Neural crest cell (in vitro differentiated cells): ENCODE measurements around the gene PUM2. TPM values are rescaled to one million over a fixed set of nuclear protein-coding genes. Genes with fewer than 3 reads are reported as not detected.
"Not testable (repeated sequence)": the region's sequence is repeated elsewhere in the genome, so short reads cannot be mapped to it uniquely, and the experiment has no call there.

Experiments
- DNase-seq: peaks from one replicate; pipeline ENCODE4 v3.0.0; 2021; ENCODE audit warnings: low read depth, mixed read lengths, low spot score
- H3K27ac Mint-ChIP-seq: one replicate; pipeline ENCODE4 v1.8.0; 2021; ENCODE audit warnings: mild to moderate bottlenecking, mixed read lengths; ENCODE audit not compliant: unreplicated experiment
- H3K27me3 Mint-ChIP-seq: 2 replicates; pipeline ENCODE4 v1.8.0; 2021; ENCODE audit warnings: low read depth, mild to moderate bottlenecking, mixed read lengths
- H3K36me3 Mint-ChIP-seq: 2 replicates; pipeline ENCODE4 v1.8.0; 2021; ENCODE audit warnings: low read depth, mild to moderate bottlenecking, mixed read lengths
- H3K4me1 Mint-ChIP-seq: 2 replicates; pipeline ENCODE4 v1.8.0; 2021; ENCODE audit warnings: mixed read lengths
- H3K4me3 Mint-ChIP-seq: one replicate; pipeline ENCODE4 v1.8.0; 2021; ENCODE audit warnings: mild to moderate bottlenecking, mixed read lengths
- H3K9me3 Mint-ChIP-seq: 2 replicates; pipeline ENCODE4 v1.8.0; 2021; ENCODE audit warnings: mixed read lengths
- total RNA-seq: library from RNA; stranded (reverse); gene quantifications from 2 replicates; pipeline ENCODE4 v1.2.1, GENCODE V29; 2021
- TF ChIP-seq, protein P1 (sequence below): fragments of 200-600 bp; sonication (generic); conservative IDR thresholded peaks from 2 replicates; pipeline ENCODE4 v1.5.0; 2021; ENCODE audit warnings: antibody characterized with exemption, mild to moderate bottlenecking

Gene PUM2
- total RNA-seq, 1 donor from 2014 or later, result 110 TPM

DNA sequence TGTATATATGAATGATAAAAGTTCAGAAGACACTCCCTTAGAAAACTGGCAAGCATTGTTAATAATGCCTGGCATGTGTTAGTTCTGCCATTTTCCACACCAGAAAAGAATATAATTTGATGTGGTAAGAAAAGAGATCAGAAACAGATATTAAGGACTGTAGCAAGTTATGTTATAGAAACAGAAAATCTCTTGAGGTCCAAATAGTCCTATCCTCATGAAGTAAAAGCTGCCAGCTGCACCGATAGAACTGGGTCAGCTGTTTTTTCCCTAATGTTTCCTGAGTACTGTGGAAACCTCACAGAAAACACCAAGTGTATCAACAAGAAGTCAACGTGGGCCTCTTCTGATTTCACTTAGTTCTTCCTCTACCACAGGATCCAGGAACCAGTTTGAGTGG, 68.8 kb downstream of the PUM2 start:
- Mint-ChIP-seq H3K9me3 (no peaks in the 10 kb centered on the region), H3K27ac (no peak overlapping the region), H3K36me3 (no peaks in the 10 kb centered on the region), H3K4me3 (no peak overlapping the region), H3K27me3 (no peaks in the 10 kb centered on the region), H3K4me1 (no peaks in the 10 kb centered on the region)
- no peak for DNase-seq
- TF ChIP-seq, protein P1, sequence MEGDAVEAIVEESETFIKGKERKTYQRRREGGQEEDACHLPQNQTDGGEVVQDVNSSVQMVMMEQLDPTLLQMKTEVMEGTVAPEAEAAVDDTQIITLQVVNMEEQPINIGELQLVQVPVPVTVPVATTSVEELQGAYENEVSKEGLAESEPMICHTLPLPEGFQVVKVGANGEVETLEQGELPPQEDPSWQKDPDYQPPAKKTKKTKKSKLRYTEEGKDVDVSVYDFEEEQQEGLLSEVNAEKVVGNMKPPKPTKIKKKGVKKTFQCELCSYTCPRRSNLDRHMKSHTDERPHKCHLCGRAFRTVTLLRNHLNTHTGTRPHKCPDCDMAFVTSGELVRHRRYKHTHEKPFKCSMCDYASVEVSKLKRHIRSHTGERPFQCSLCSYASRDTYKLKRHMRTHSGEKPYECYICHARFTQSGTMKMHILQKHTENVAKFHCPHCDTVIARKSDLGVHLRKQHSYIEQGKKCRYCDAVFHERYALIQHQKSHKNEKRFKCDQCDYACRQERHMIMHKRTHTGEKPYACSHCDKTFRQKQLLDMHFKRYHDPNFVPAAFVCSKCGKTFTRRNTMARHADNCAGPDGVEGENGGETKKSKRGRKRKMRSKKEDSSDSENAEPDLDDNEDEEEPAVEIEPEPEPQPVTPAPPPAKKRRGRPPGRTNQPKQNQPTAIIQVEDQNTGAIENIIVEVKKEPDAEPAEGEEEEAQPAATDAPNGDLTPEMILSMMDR, result no peak

DNA sequence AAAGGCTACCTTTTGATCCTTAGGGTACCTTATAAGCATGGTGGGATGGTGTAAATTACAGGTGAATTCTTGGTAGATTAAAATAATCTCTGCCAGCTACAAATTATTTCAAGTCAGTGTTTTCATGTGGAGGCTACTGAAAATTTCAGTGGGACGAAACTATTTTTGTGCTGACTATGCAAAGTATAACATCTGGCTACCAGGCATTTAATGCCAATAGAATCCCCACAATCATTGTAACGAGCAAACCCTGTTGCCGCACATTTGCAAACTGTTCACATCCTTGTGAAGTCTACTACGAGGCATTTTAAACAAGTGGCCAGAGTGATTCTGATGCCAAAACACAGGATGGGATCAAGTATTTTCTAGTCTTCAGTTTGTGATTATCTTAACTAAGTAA, 77.6 kb downstream of the PUM2 start:
- TF ChIP-seq, protein P1, result no peak
- peaks cover 10% of the 10 kb centered on the region for H3K36me3 Mint-ChIP-seq
- H3K27me3 Mint-ChIP-seq, result no peaks in the 10 kb centered on the region
- H3K27ac Mint-ChIP-seq, result no peak overlapping the region
- no peaks in the 10 kb centered on the region for H3K9me3 Mint-ChIP-seq
- no peak overlapping the region for H3K4me3 Mint-ChIP-seq
- no peak for DNase-seq
- no peaks in the 10 kb centered on the region for H3K4me1 Mint-ChIP-seq

DNA sequence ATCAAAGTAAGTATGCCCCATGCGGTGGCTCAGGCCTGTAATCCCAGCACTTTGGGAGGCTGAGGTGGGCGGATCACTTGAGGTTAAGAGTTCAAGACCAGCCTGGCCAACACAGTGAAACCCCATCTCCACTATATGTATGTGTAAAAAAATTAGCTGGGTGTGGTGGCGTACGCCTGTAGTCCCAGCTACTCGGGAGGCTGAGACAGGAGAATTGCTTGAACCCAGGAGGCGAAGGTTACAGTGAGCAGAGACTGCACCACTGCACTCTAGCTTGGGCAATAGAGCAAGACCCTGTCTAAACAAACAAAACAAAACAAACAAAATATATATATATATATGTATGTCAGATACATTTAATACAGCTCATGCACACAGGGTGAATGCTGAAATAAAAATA, 82.3 kb downstream of the PUM2 start:
- H3K36me3 Mint-ChIP-seq, result peaks cover 17% of the 10 kb centered on the region
- not testable (repeated sequence) for H3K4me3 Mint-ChIP-seq, DNase-seq, H3K9me3 Mint-ChIP-seq, H3K27ac Mint-ChIP-seq, H3K4me1 Mint-ChIP-seq, H3K27me3 Mint-ChIP-seq

DNA sequence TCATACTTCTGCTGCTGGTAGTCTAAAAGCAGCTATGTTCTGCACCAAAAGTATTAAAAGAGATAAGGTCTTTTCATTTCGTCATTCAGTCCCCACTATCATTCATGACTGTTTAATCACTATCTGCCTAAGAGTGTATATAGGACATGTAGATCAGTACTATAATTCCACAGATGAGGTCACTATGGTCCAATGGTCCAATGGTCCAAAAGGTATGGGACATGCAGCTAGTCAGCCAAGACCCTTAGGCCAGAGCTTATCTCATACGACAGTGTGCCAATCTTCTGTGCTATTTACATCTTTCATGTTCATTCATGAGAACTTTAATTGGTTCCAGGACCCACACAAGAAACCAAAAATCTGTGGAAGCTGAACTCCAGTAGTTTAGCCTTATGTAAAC, 83.1 kb downstream of the PUM2 start:
- Mint-ChIP-seq H3K4me1 (no peaks in the 10 kb centered on the region), H3K4me3 (no peak overlapping the region), H3K27me3 (no peaks in the 10 kb centered on the region), H3K36me3 (peaks cover 17% of the 10 kb centered on the region), H3K9me3 (no peaks in the 10 kb centered on the region), H3K27ac (no peak overlapping the region)
- TF ChIP-seq, protein P1, result no peak
- DNase-seq, result no peak

DNA sequence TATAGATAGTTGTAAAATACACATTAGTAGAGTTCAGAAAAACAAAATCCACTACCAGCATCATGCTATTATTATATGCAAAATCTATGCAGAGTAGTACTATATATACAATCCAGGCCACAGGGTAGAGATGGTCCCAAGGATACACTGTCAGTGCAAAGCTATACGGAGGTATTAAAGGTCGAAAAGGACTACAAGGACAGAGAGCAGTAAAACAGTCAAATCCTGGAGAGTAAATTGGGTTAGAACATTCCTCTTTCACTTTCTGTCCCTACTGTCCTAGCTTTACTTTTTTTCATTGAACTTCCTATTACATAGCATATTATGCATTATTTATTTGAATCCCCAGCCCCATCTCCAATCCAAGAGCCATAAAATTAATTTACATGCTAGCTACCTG, 86.0 kb downstream of the PUM2 start:
- no peak overlapping the region for H3K4me3 Mint-ChIP-seq
- no peaks in the 10 kb centered on the region for H3K27me3 Mint-ChIP-seq
- no peak for DNase-seq
- no peak overlapping the region for H3K27ac Mint-ChIP-seq
- H3K9me3 Mint-ChIP-seq, result no peaks in the 10 kb centered on the region
- TF ChIP-seq, protein P1, result no peak
- H3K4me1 Mint-ChIP-seq, result no peaks in the 10 kb centered on the region
- peaks cover 13% of the 10 kb centered on the region for H3K36me3 Mint-ChIP-seq

DNA sequence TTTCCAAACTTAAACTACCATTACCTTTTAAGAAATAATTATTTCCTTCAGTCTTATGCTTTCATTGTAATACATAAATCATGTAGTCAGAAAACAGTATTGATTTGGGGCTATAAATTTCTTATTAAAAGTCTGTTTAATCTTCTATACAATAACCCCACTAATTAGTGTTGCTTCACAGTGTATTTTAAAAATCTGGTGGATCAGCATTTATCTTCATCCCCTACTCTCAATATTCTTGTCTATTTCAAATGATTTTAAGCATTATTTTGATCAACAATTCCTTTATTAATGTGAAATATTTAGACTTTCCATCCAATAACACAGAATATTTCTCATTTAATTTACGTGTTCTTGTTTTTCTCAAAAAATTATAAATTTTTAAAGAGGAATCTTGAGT, 93.2 kb downstream of the PUM2 start:
- TF ChIP-seq, protein P1, result no peak
- peaks cover 23% of the 10 kb centered on the region for H3K36me3 Mint-ChIP-seq
- H3K9me3 Mint-ChIP-seq, result no peaks in the 10 kb centered on the region
- no peaks in the 10 kb centered on the region for H3K27me3 Mint-ChIP-seq
- no peak for DNase-seq
- H3K4me3 Mint-ChIP-seq, result no peak overlapping the region
- no peaks in the 10 kb centered on the region for H3K4me1 Mint-ChIP-seq
- no peak overlapping the region for H3K27ac Mint-ChIP-seq
